SK-MEL-5 (cell line): ENCODE results near the gene TENM4. TPM values are rescaled to one million over a fixed set of nuclear protein-coding genes. Genes with fewer than 3 reads are reported as not detected.

Experiments used
- DNase-seq: peaks from one replicate; pipeline ENCODE4 v3.0.0-alpha.2; 2016; ENCODE audit warnings: low read depth, low spot score
- in situ Hi-C: cut with HindIII; loops from 2 replicates; pipeline ENCODE4 v1.10.0; 2016; ENCODE audit warnings: low sequenced_read_pairs, high pct_unique_total_duplicates, low pct_unique_long_range_greater_than_20kb
- total RNA-seq: library from RNA; depleted of rRNA; stranded (reverse); fragments of >200 nt; shearing (Covaris generic); gene quantifications from 2 replicates; pipeline ENCODE4 v1.2.3, GENCODE V29; 2014

TENM4 gene
- total RNA-seq, 1 experiment from 2014 or later, result 0.08 TPM

GRCh38 chr11:79067352-79067679, 373.5 kb downstream of the TENM4 start:
- DNase-seq, result no peak
- in situ Hi-C loops, result no loop called here

GRCh38 chr11:79066456-79067351, 374.1 kb downstream of the TENM4 start:
- in situ Hi-C loops, result no loop called here

GRCh38 chr11:79062814-79063762, 377.7 kb downstream of the TENM4 start:
- in situ Hi-C loops, result no loop called here
- DNase-seq, result peak; percentile 74

More at GRCh38 chr11:79066456-79067351, 374.1 kb downstream of the TENM4 start:
- DNase-seq, result no peak

- DNase-seq, result no peak
- in situ Hi-C loops, result no loop called here
These were observed 380.5 kb downstream of the TENM4 start for GRCh38 chr11:79060081-79060953.

GRCh38 chr11:79059141-79059540, 381.7 kb downstream of the TENM4 start:
- in situ Hi-C loops, result no loop called here
- no peak for DNase-seq

- in situ Hi-C loops, result no loop called here
- no peak for DNase-seq
These were observed 384.8 kb downstream of the TENM4 start for GRCh38 chr11:79055856-79056631.

GRCh38 chr11:79054636-79055035, 386.2 kb downstream of the TENM4 start:
- DNase-seq, result no peak

GRCh38 chr11:79052544-79052943, 388.3 kb downstream of the TENM4 start:
- in situ Hi-C loops, result no loop called here
- peak; percentile 29 for DNase-seq

More at GRCh38 chr11:79054636-79055035, 386.2 kb downstream of the TENM4 start:
- in situ Hi-C loops, result no loop called here

- in situ Hi-C loops, result no loop called here
- no peak for DNase-seq
These were observed 390.0 kb downstream of the TENM4 start for GRCh38 chr11:79050786-79051185.

GRCh38 chr11:79049741-79050179, 391.1 kb downstream of the TENM4 start:
- no peak for DNase-seq
- in situ Hi-C loops, result no loop called here

- in situ Hi-C loops, result no loop called here
- DNase-seq, result no peak
These were observed 392.9 kb downstream of the TENM4 start for GRCh38 chr11:79047980-79048379.

GRCh38 chr11:79047321-79047720, 393.5 kb downstream of the TENM4 start:
- no peak for DNase-seq
- in situ Hi-C loops, result no loop called here

GRCh38 chr11:79046366-79046765, 394.5 kb downstream of the TENM4 start:
- in situ Hi-C loops, result no loop called here
- no peak for DNase-seq

- in situ Hi-C loops, result no loop called here
- DNase-seq, result no peak
These were observed 395.0 kb downstream of the TENM4 start for GRCh38 chr11:79045800-79046304.

GRCh38 chr11:79045018-79045799, 395.6 kb downstream of the TENM4 start:
- in situ Hi-C loops, result no loop called here

GRCh38 chr11:79044201-79044600, 396.6 kb downstream of the TENM4 start:
- DNase-seq, result no peak
- in situ Hi-C loops, result no loop called here

More at GRCh38 chr11:79045018-79045799, 395.6 kb downstream of the TENM4 start:
- DNase-seq, result no peak
